PC-3 (cell line): ENCODE data around the gene TTF2. TPM values are rescaled to one million over a fixed set of nuclear protein-coding genes. Genes with fewer than 3 reads are reported as not detected.

Source experiments
- ATAC-seq: fragments of 200-7000 bp; cut with Tn5 transposase; 2 replicates; pipeline ENCODE4 v1.9.1; 2020; ENCODE audit warnings: mild to moderate bottlenecking, moderate library complexity
- BruUV-seq: library from RNA; stranded (reverse); fragments of 400-500 nt; replicated peaks from 2 replicates; lab custom pipeline; 2021; lab: Mats Ljungman, UMichigan
- CTCF ChIA-PET: fragments of 300-600 bp; sonication (Branson Sonifier 250); formaldehyde crosslinking; loops from one replicate; lab custom pipeline; 2022; ENCODE audit warnings: antibody characterized with exemption; lab: Charles Lee
- POLR2A ChIA-PET: fragments of 300-600 bp; sonication (Branson Sonifier 250); formaldehyde crosslinking; loops from one replicate; lab custom pipeline; 2022; ENCODE audit warnings: antibody characterized with exemption; ENCODE audit not compliant: unreplicated experiment; lab: Charles Lee
- DNase-seq: peaks from one replicate; pipeline ENCODE4 v3.0.0-alpha.2; 2015
- H2AFZ ChIP-seq: fragments of 300-600 bp; sonication (generic); 2 replicates; pipeline ENCODE4 v1.6.0; 2016; ENCODE audit warnings: antibody characterized with exemption, low read length
- H3F3A ChIP-seq: fragments of 300-600 bp; sonication (generic); one replicate; pipeline ENCODE4 v1.6.0; 2017; ENCODE audit warnings: antibody characterized with exemption, low read length, control low read depth, mild to moderate bottlenecking; ENCODE audit not compliant: unreplicated experiment
- H3K27ac ChIP-seq: fragments of 300-600 bp; sonication (generic); 2 replicates; pipeline ENCODE4 v1.5.1; 2016; ENCODE audit warnings: mild to moderate bottlenecking, low read length
- H3K27me3 ChIP-seq: fragments of 300-600 bp; sonication (generic); 2 replicates; pipeline ENCODE4 v1.6.1; 2016; ENCODE audit warnings: low read length, mixed read lengths
- H3K36me3 ChIP-seq: fragments of 300-600 bp; sonication (generic); 2 replicates; pipeline ENCODE4 v1.6.1; 2016; ENCODE audit warnings: low read depth, mixed run types, low read length, mixed read lengths
- H3K4me1 ChIP-seq: fragments of 300-600 bp; sonication (generic); 2 replicates; pipeline ENCODE4 v1.5.1; 2016; ENCODE audit warnings: low read length; ENCODE audit not compliant: insufficient read depth
- H3K4me2 ChIP-seq: fragments of 300-600 bp; sonication (generic); 2 replicates; pipeline ENCODE4 v1.6.0; 2016; ENCODE audit warnings: low read length
- H3K4me3 ChIP-seq: fragments of 300-600 bp; sonication (generic); 2 replicates; pipeline ENCODE4 v1.5.1; 2016; ENCODE audit warnings: mild to moderate bottlenecking, low read length, mixed read lengths
- H3K79me2 ChIP-seq: fragments of 300-600 bp; sonication (generic); 2 replicates; pipeline ENCODE4 v1.6.1; 2017; ENCODE audit warnings: low read length, mixed read lengths
- H3K9ac ChIP-seq: fragments of 300-600 bp; sonication (generic); 2 replicates; pipeline ENCODE4 v1.6.0; 2016; ENCODE audit warnings: mild to moderate bottlenecking, low read length
- H3K9me2 ChIP-seq: fragments of 300-600 bp; sonication (generic); replicated peaks from 2 replicates; pipeline ENCODE4 v1.6.1; 2016; ENCODE audit warnings: mixed run types, low read length, mixed read lengths
- H3K9me3 ChIP-seq: fragments of 300-600 bp; sonication (generic); 2 replicates; pipeline ENCODE4 v1.6.1; 2016; ENCODE audit warnings: low read length, mixed read lengths
- H4K20me1 ChIP-seq: fragments of 300-600 bp; sonication (generic); 2 replicates; pipeline ENCODE4 v1.6.1; 2016; ENCODE audit warnings: low read length, mixed read lengths
- EZH2 ChIP-seq: fragments of 300-600 bp; sonication (generic); IDR thresholded peaks from one replicate; pipeline ENCODE4 v1.6.1; 2017; ENCODE audit warnings: antibody characterized with exemption, mild to moderate bottlenecking, low read length; ENCODE audit not compliant: unreplicated experiment
- EZH2phosphoT487 ChIP-seq: fragments of 300-600 bp; sonication (generic); IDR thresholded peaks from 2 replicates; pipeline ENCODE4 v1.6.1; 2018; ENCODE audit warnings: mild to moderate bottlenecking, antibody characterized with exemption, low read length, borderline replicate concordance
- intact Hi-C: fragments of 100-400 bp; cut with micrococcal nuclease; formaldehyde crosslinking; loops from 2 replicates; pipeline ENCODE4 v1.9.0; 2023
- total RNA-seq: library from RNA; depleted of rRNA; stranded (reverse); fragments of >200 nt; gene quantifications from 2 replicates; pipeline ENCODE4 v1.2.3, GENCODE V29; 2014
- TF ChIP-seq, protein P1 (sequence below): fragments of 300-600 bp; sonication (generic); conservative IDR thresholded peaks from 2 replicates; pipeline ENCODE4 v1.5.1; 2017; ENCODE audit warnings: antibody characterized with exemption, low read depth, mild to moderate bottlenecking, low read length

TTF2 gene
- total RNA-seq, 1 experiment from 2014 or later = 25.1 TPM

DNA sequence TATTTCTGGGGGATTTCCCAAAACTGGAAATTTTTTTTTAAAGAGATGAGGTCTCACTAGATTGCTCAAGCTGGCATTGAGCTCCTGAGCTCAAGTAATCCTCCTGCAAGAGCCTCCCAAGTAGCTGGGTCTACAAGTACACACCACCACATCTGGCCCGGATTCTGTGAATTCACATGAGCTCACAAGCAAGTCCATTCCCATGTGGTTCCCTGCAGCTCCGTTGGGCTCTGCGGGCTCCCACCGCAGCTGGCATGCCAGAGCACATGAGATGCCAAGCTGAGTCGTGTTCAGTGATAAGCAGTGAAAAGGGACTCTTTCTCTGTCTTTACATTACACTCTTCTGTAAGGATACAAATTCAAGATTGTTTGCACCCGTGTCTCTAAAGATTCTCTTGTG lies 21.9 kb upstream of the TTF2 start:
- Histone ChIP-seq H3K36me3 (no peaks in the 10 kb centered on the region), H3K27ac (no peak overlapping the region), H3K79me2 (no peaks in the 10 kb centered on the region), H3K4me2 (no peak overlapping the region), H3K27me3 (no peaks in the 10 kb centered on the region), H3K9ac (no peak overlapping the region), H3K9me2 (no peaks in the 10 kb centered on the region), H4K20me1 (no peaks in the 10 kb centered on the region), H3F3A (no peaks in the 10 kb centered on the region), H2AFZ (no peak overlapping the region), H3K4me3 (no peak overlapping the region), H3K4me1 (no peaks in the 10 kb centered on the region), H3K9me3 (no peaks in the 10 kb centered on the region)
- TF ChIP-seq, protein P1, sequence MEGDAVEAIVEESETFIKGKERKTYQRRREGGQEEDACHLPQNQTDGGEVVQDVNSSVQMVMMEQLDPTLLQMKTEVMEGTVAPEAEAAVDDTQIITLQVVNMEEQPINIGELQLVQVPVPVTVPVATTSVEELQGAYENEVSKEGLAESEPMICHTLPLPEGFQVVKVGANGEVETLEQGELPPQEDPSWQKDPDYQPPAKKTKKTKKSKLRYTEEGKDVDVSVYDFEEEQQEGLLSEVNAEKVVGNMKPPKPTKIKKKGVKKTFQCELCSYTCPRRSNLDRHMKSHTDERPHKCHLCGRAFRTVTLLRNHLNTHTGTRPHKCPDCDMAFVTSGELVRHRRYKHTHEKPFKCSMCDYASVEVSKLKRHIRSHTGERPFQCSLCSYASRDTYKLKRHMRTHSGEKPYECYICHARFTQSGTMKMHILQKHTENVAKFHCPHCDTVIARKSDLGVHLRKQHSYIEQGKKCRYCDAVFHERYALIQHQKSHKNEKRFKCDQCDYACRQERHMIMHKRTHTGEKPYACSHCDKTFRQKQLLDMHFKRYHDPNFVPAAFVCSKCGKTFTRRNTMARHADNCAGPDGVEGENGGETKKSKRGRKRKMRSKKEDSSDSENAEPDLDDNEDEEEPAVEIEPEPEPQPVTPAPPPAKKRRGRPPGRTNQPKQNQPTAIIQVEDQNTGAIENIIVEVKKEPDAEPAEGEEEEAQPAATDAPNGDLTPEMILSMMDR = no peak
- TF ChIP-seq EZH2 (no peak), EZH2phosphoT487 (no peak)
- ATAC-seq (no peak), DNase-seq (no peak)
- BruUV-seq = no TSS peak
- intact Hi-C loops = no loop called here
- POLR2A ChIA-PET = no interaction called here
- CTCF ChIA-PET = no interaction called here

DNA sequence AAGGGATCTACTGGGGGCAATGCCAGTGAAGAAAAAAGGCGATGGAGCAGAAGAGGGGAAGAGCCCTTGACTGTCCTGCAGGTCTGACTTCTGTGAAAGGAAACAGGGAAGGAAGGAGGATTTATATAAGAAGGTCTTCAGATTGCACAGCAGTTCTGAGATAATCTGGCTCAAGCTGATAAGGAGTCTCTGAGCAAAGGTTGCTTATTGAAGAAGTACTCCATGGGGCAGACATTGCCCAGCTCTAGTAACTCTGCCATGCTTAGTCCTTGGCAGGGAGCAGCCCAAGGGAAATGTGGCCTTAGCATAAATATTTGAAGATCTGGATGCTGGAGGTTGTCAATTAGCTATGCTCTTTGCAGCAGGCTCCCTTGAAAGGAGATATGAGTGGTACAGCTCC lies 15.9 kb upstream of the TTF2 start:
- ChIA-PET POLR2A (no interaction called here), CTCF (no interaction called here)
- DNase-seq (no peak), ATAC-seq (no peak)
- Histone ChIP-seq H2AFZ (no peak overlapping the region), H3K27me3 (no peaks in the 10 kb centered on the region), H3K36me3 (no peaks in the 10 kb centered on the region), H3K79me2 (no peaks in the 10 kb centered on the region), H3K27ac (no peak overlapping the region), H3F3A (no peaks in the 10 kb centered on the region), H3K9ac (no peak overlapping the region), H3K4me3 (no peak overlapping the region), H3K4me2 (no peak overlapping the region), H4K20me1 (no peaks in the 10 kb centered on the region), H3K9me3 (no peaks in the 10 kb centered on the region), H3K4me1 (no peaks in the 10 kb centered on the region), H3K9me2 (no peaks in the 10 kb centered on the region)
- BruUV-seq = no TSS peak
- intact Hi-C loops = no loop called here
- TF ChIP-seq, protein P1 = no peak
- TF ChIP-seq EZH2 = no peak

DNA sequence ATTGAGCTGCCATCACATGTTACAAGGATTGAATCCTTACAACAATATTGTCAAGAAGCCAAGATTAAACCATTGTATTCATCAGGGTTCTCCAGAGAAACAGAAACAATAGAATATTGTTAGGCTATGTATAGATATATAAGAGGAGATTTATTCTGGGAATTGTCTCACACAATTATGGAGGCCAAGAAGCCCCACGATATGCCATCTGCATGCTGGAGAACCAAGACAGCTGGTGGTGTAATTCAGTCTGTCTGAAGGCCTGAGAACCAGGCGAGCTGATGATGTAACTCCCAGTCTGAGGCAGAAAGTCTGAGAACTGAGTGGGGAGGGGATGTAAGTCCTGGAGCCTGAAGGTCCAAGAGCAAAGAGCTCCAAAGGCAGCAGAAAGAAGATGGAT lies 14.5 kb upstream of the TTF2 start:
- ATAC-seq = no peak
- POLR2A ChIA-PET = no interaction called here

More for the DNA sequence above, 14.5 kb upstream of the TTF2 start:
- Histone ChIP-seq H2AFZ (no peak overlapping the region), H3K9me2 (no peaks in the 10 kb centered on the region), H3K4me1 (no peaks in the 10 kb centered on the region), H3K36me3 (no peaks in the 10 kb centered on the region), H3K9ac (no peak overlapping the region), H4K20me1 (no peaks in the 10 kb centered on the region), H3K27me3 (no peaks in the 10 kb centered on the region), H3K27ac (no peak overlapping the region), H3F3A (no peaks in the 10 kb centered on the region), H3K9me3 (no peaks in the 10 kb centered on the region), H3K4me3 (no peak overlapping the region), H3K4me2 (no peak overlapping the region), H3K79me2 (no peaks in the 10 kb centered on the region)
- TF ChIP-seq, protein P1 = no peak
- no peak for TF ChIP-seq EZH2phosphoT487
- TF ChIP-seq EZH2 = no peak
- no TSS peak for BruUV-seq
- CTCF ChIA-PET = no interaction called here
- no peak for DNase-seq
- intact Hi-C loops = no loop called here
